ENCODE data around the gene GMPPB. TPM values are rescaled to one million over a fixed set of nuclear protein-coding genes. Genes with fewer than 3 reads are reported as not detected.

The GMPPB gene
- 10 to 100 TPM; 12.6 to 57.7 TPM for total RNA-seq
- 10 to 100 TPM; 13.4 to 57.8 TPM for polyA plus RNA-seq

DNA sequence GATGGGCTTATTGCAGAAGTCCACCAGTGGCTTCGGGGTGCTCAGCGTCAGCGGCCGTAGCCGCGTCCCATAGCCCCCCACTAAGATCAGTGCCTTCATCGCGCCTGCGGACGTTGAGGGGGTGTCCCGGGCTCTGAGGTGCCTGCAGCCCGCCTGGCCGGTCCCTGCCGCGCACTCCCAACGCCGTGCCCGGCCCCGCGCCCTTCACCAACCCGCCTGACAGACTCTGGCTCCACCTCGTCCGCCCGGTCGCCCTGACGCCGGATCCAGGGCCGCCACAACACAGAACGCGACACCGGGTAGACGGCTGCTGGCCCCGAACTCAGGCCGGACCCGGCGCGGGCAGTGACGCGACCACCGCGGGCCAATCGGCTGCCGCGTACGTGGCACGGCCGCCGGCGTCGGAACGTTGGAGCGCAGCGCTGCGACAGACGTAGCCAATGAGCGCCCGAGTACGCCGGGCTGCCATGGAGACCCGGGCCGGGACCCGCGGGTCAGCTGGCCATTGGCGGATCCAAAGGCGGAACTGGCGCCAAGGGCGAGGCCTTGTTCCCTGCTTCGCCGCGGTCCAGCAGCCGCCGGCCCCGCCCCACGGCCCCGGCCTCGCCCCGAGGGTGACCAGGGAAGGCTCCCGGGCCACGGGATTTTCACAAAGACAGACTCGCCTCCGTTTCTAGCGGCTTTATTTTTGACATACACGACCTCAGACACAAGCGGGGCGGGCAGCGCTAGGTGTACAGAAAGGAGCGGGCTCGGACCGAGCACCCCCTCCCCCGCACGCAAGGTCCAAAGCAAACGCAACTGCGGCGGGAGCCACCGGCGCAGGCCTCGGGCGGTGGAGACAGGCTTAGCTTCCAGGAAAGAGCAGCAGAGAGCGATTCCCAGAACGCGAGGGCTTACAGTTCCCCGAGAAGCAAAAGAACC lies at the start of gene GMPPB:
GMPPB (minus strand) TSS at position 324 of the 924 bp plus-strand sequence; CDS start at position 99, 225 bp downstream.
- Histone ChIP-seq H3K27me3 (ENCODE audit: control insufficient read depth in 4 of 4, insufficient read depth in 4 of 4, low read length in 3 of 4) (no peaks in the 10 kb centered on the region), H3K36me3 (ENCODE audit: control insufficient read depth in 4 of 4, insufficient read depth in 3 of 4, low read depth in 1 of 4, low read length in 3 of 4) (peaks cover 5 to 29% (median 11%) of the 10 kb centered on the region in 4 donors), H3K4me1 (ENCODE audit: control insufficient read depth in 4 of 4, insufficient read depth in 4 of 4, low read length in 3 of 4) (peaks cover 6 to 50% (median 37%) of the 10 kb centered on the region in 4 donors)

DNA sequence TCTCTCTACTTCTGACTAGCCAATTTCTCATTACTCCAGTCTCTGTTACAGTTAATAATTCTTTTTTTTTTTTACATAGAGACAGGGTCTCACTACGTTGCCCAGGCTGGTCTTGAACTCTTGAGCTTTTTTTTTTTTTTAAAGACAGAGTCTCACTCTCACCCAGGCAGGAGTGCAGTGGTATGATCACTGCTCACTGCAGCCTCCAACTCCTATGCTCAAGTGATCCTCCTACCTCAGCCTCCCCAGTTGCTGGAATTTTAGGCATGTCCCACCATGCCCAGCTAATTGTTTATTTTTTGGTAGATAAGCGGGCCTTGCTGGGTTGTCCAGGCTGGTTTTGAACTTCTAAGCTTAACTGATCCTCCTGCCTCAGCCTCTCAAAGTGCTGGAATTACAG lies 49.0 kb upstream of the GMPPB start:
- Histone ChIP-seq H3K9ac (ENCODE audit: low read depth in 1 of 2, low read length in 2 of 2) (no peak overlapping the region), H3K27ac (ENCODE audit: low read depth in 1 of 2, low read length in 2 of 2) (no peak overlapping the region), H3K9me3 (ENCODE audit: control insufficient read depth in 4 of 4, low read length in 3 of 4) (no peaks in the 10 kb centered on the region), H3K27me3 (ENCODE audit: control insufficient read depth in 4 of 4, insufficient read depth in 4 of 4, low read length in 3 of 4) (no peaks in the 10 kb centered on the region), H3K4me1 (ENCODE audit: control insufficient read depth in 4 of 4, insufficient read depth in 4 of 4, low read length in 3 of 4) (no peaks in the 10 kb centered on the region), H3K4me3 (ENCODE audit: low read depth in 1 of 3, low read length in 3 of 3) (no peak overlapping the region), H3K36me3 (ENCODE audit: control insufficient read depth in 4 of 4, insufficient read depth in 3 of 4, low read depth in 1 of 4, low read length in 3 of 4) (peaks cover 0 to 5% (median 1%) of the 10 kb centered on the region in 4 donors)
- DNase-seq (ENCODE audit: low spot score), result no peak
- 95% methylated on average over 2 of the region's 2 CpGs for WGBS
- no peak for TF ChIP-seq HNF4A (conservative IDR thresholded peaks at IDR 0.05)
- no peak for TF ChIP-seq RXRA (IDR thresholded peaks at IDR 0.05)
- TF ChIP-seq FOXA2 (IDR thresholded peaks at IDR 0.05), result no peak
- TF ChIP-seq NR2F2 (IDR thresholded peaks at IDR 0.05), result no peak
- no peak for TF ChIP-seq FOXA1 (IDR thresholded peaks at IDR 0.05)
- TF ChIP-seq, protein P1, sequence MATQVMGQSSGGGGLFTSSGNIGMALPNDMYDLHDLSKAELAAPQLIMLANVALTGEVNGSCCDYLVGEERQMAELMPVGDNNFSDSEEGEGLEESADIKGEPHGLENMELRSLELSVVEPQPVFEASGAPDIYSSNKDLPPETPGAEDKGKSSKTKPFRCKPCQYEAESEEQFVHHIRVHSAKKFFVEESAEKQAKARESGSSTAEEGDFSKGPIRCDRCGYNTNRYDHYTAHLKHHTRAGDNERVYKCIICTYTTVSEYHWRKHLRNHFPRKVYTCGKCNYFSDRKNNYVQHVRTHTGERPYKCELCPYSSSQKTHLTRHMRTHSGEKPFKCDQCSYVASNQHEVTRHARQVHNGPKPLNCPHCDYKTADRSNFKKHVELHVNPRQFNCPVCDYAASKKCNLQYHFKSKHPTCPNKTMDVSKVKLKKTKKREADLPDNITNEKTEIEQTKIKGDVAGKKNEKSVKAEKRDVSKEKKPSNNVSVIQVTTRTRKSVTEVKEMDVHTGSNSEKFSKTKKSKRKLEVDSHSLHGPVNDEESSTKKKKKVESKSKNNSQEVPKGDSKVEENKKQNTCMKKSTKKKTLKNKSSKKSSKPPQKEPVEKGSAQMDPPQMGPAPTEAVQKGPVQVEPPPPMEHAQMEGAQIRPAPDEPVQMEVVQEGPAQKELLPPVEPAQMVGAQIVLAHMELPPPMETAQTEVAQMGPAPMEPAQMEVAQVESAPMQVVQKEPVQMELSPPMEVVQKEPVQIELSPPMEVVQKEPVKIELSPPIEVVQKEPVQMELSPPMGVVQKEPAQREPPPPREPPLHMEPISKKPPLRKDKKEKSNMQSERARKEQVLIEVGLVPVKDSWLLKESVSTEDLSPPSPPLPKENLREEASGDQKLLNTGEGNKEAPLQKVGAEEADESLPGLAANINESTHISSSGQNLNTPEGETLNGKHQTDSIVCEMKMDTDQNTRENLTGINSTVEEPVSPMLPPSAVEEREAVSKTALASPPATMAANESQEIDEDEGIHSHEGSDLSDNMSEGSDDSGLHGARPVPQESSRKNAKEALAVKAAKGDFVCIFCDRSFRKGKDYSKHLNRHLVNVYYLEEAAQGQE (IDR thresholded peaks at IDR 0.05), result no peak
- TF ChIP-seq, protein P2, sequence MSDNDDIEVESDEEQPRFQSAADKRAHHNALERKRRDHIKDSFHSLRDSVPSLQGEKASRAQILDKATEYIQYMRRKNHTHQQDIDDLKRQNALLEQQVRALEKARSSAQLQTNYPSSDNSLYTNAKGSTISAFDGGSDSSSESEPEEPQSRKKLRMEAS (IDR thresholded peaks at IDR 0.05), result no peak
- no peak for TF ChIP-seq EGR1 (IDR thresholded peaks at IDR 0.05; ENCODE audit: low read depth in 2 of 2)
- TF ChIP-seq TAF1 (conservative IDR thresholded peaks at IDR 0.05), result no peak
- no peak for TF ChIP-seq JUND (IDR thresholded peaks at IDR 0.05)
- TF ChIP-seq, protein P3, sequence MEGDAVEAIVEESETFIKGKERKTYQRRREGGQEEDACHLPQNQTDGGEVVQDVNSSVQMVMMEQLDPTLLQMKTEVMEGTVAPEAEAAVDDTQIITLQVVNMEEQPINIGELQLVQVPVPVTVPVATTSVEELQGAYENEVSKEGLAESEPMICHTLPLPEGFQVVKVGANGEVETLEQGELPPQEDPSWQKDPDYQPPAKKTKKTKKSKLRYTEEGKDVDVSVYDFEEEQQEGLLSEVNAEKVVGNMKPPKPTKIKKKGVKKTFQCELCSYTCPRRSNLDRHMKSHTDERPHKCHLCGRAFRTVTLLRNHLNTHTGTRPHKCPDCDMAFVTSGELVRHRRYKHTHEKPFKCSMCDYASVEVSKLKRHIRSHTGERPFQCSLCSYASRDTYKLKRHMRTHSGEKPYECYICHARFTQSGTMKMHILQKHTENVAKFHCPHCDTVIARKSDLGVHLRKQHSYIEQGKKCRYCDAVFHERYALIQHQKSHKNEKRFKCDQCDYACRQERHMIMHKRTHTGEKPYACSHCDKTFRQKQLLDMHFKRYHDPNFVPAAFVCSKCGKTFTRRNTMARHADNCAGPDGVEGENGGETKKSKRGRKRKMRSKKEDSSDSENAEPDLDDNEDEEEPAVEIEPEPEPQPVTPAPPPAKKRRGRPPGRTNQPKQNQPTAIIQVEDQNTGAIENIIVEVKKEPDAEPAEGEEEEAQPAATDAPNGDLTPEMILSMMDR (IDR thresholded peaks at IDR 0.05; ENCODE audit: low read depth, low read length, missing input control), result no peak

More for the DNA sequence above, at the start of gene GMPPB:
- H3K4me3 ChIP-seq (ENCODE audit: low read depth in 1 of 3, low read length in 3 of 3), result peak within 1 kb of the TSS; percentile 91 to 94 (median 93)
- peak; percentile 97 for DNase-seq (ENCODE audit: low spot score)
- peak in 1 of 2 donors; percentile 9 for TF ChIP-seq RAD21 (IDR thresholded peaks at IDR 0.05)
- TF ChIP-seq SP1 (IDR thresholded peaks at IDR 0.05), result peak; percentile 59
- TF ChIP-seq GABPA (IDR thresholded peaks at IDR 0.05 in 1 of 2, conservative IDR thresholded peaks at IDR 0.05 in 1 of 2), result peak in 1 of 2 donors; percentile 32
- TF ChIP-seq, protein P4, sequence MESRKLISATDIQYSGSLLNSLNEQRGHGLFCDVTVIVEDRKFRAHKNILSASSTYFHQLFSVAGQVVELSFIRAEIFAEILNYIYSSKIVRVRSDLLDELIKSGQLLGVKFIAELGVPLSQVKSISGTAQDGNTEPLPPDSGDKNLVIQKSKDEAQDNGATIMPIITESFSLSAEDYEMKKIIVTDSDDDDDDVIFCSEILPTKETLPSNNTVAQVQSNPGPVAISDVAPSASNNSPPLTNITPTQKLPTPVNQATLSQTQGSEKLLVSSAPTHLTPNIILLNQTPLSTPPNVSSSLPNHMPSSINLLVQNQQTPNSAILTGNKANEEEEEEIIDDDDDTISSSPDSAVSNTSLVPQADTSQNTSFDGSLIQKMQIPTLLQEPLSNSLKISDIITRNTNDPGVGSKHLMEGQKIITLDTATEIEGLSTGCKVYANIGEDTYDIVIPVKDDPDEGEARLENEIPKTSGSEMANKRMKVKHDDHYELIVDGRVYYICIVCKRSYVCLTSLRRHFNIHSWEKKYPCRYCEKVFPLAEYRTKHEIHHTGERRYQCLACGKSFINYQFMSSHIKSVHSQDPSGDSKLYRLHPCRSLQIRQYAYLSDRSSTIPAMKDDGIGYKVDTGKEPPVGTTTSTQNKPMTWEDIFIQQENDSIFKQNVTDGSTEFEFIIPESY (IDR thresholded peaks at IDR 0.05), result no peak
- TF ChIP-seq NR2F2 (IDR thresholded peaks at IDR 0.05), result peak; percentile 15
- TF ChIP-seq HNF4A (conservative IDR thresholded peaks at IDR 0.05), result peak in 1 of 2 donors; percentile 0
- no peak for TF ChIP-seq FOXA1 (IDR thresholded peaks at IDR 0.05)
- TF ChIP-seq YY1 (IDR thresholded peaks at IDR 0.05), result peak; percentile 41
- TF ChIP-seq, protein P1 (IDR thresholded peaks at IDR 0.05), result peak; percentile 75
- TF ChIP-seq RXRA (IDR thresholded peaks at IDR 0.05), result peak in 1 of 2 donors; percentile 14
- H3K9ac ChIP-seq (ENCODE audit: low read depth in 1 of 2, low read length in 2 of 2), result peak within 1 kb of the TSS; percentile 75 to 80
- no peaks in the 10 kb centered on the region for H3K9me3 ChIP-seq (ENCODE audit: control insufficient read depth in 4 of 4, low read length in 3 of 4)
- under 1% methylated on average over 102 of the region's 102 CpGs for WGBS
- H3K27ac ChIP-seq (ENCODE audit: low read depth in 1 of 2, low read length in 2 of 2), result peak within 1 kb of the TSS; percentile 90 to 92

Data from liver (tissue), 9 donors.